Mesothelial cell of epicardium (in vitro differentiated cells): ENCODE results near the gene PRKG1. TPM values are rescaled to one million over a fixed set of nuclear protein-coding genes. Genes with fewer than 3 reads are reported as not detected.

ENCODE experiments used
- DNase-seq, 2 experiments: peaks; one replicate each; pipeline ENCODE4 v3.0.0; 2021; ENCODE audit warnings: low spot score in 2 of 2; ENCODE audit not compliant: unreplicated experiment in 2 of 2
- H3K27ac Mint-ChIP-seq: 2 replicates; pipeline ENCODE4 v1.8.0; 2021; ENCODE audit warnings: mixed read lengths
- H3K27me3 Mint-ChIP-seq: 2 replicates; pipeline ENCODE4 v1.8.0; 2021; ENCODE audit warnings: low read depth, mixed read lengths
- H3K36me3 Mint-ChIP-seq: 2 replicates; pipeline ENCODE4 v1.8.0; 2021; ENCODE audit warnings: mixed read lengths
- H3K4me1 Mint-ChIP-seq: 2 replicates; pipeline ENCODE4 v1.8.0; 2021; ENCODE audit warnings: mixed read lengths
- H3K4me3 Mint-ChIP-seq: 2 replicates; pipeline ENCODE4 v1.8.0; 2021; ENCODE audit warnings: mild to moderate bottlenecking, moderate library complexity, mixed read lengths
- H3K9me3 Mint-ChIP-seq: 2 replicates; pipeline ENCODE4 v1.8.0; 2021; ENCODE audit warnings: mixed read lengths
- CTCF ChIP-seq: fragments of 200-600 bp; sonication (generic); IDR thresholded peaks from one replicate; pipeline ENCODE4 v1.5.0; 2021; ENCODE audit warnings: antibody characterized with exemption; ENCODE audit not compliant: unreplicated experiment
- total RNA-seq: library from RNA; stranded (reverse); gene quantifications from 3 replicates; pipeline ENCODE4 v1.2.1, GENCODE V29; 2021

The PRKG1 gene
- total RNA-seq, 1 donor from 2014 or later = 37.0 TPM

GRCh38 chr10:51087114-51087513 is 12.8 kb downstream of the PRKG1 start:
- Mint-ChIP-seq H3K4me3 (no peak overlapping the region), H3K27ac (no peak overlapping the region), H3K4me1 (peaks cover 29% of the 10 kb centered on the region), H3K27me3 (no peaks in the 10 kb centered on the region), H3K36me3 (no peaks in the 10 kb centered on the region), H3K9me3 (no peaks in the 10 kb centered on the region)
- TF ChIP-seq CTCF = no peak
- DNase-seq = no peak

- no peaks in the 10 kb centered on the region for H3K27me3 Mint-ChIP-seq
- no peak overlapping the region for H3K4me3 Mint-ChIP-seq
- DNase-seq = no peak
- no peaks in the 10 kb centered on the region for H3K9me3 Mint-ChIP-seq
- no peak for TF ChIP-seq CTCF
- no peak overlapping the region for H3K27ac Mint-ChIP-seq
- H3K4me1 Mint-ChIP-seq = peaks cover 10% of the 10 kb centered on the region
- H3K36me3 Mint-ChIP-seq = no peaks in the 10 kb centered on the region
Observed at GRCh38 chr10:51090190-51090589, 15.9 kb downstream of the PRKG1 start.

GRCh38 chr10:51092402-51092801 is 18.1 kb downstream of the PRKG1 start:
- DNase-seq = no peak
- Mint-ChIP-seq H3K27me3 (no peaks in the 10 kb centered on the region), H3K9me3 (no peaks in the 10 kb centered on the region), H3K27ac (no peak overlapping the region), H3K4me1 (peaks cover 5% of the 10 kb centered on the region), H3K4me3 (no peak overlapping the region), H3K36me3 (no peaks in the 10 kb centered on the region)
- TF ChIP-seq CTCF = no peak

- H3K27me3 Mint-ChIP-seq = no peaks in the 10 kb centered on the region
- no peak overlapping the region for H3K4me3 Mint-ChIP-seq
- no peaks in the 10 kb centered on the region for H3K36me3 Mint-ChIP-seq
- H3K27ac Mint-ChIP-seq = no peak overlapping the region
- peaks cover 14% of the 10 kb centered on the region for H3K4me1 Mint-ChIP-seq
- no peak for DNase-seq
- no peaks in the 10 kb centered on the region for H3K9me3 Mint-ChIP-seq
- no peak for TF ChIP-seq CTCF
Observed at GRCh38 chr10:51095444-51095843, 21.2 kb downstream of the PRKG1 start.

- no peak for TF ChIP-seq CTCF
- Mint-ChIP-seq H3K27me3 (no peaks in the 10 kb centered on the region), H3K9me3 (peaks cover 3% of the 10 kb centered on the region), H3K4me3 (no peak overlapping the region), H3K27ac (no peak overlapping the region), H3K36me3 (peaks cover 6% of the 10 kb centered on the region), H3K4me1 (peaks cover 14% of the 10 kb centered on the region)
- DNase-seq = no peak
Observed at GRCh38 chr10:51097546-51097945, 23.3 kb downstream of the PRKG1 start.

- H3K4me1 Mint-ChIP-seq = peaks cover 14% of the 10 kb centered on the region
- no peaks in the 10 kb centered on the region for H3K27me3 Mint-ChIP-seq
- no peak overlapping the region for H3K4me3 Mint-ChIP-seq
- TF ChIP-seq CTCF = no peak
- no peak overlapping the region for H3K27ac Mint-ChIP-seq
- H3K9me3 Mint-ChIP-seq = peaks cover 3% of the 10 kb centered on the region
- no peak for DNase-seq
- peaks cover 6% of the 10 kb centered on the region for H3K36me3 Mint-ChIP-seq
Observed at GRCh38 chr10:51100221-51100620, 25.9 kb downstream of the PRKG1 start.
